ENCODE results near the gene ZDHHC23. TPM values are rescaled to one million over a fixed set of nuclear protein-coding genes. Genes with fewer than 3 reads are reported as not detected.
A peak's percentile ranks its signal among the peaks of the same experiment; 100 is the strongest.

The ZDHHC23 gene
- total and polyA plus RNA-seq, 2 donors (not counting 1 experiment from before 2014, with no cell fraction given): 12.3 to 72.6 TPM

DNA sequence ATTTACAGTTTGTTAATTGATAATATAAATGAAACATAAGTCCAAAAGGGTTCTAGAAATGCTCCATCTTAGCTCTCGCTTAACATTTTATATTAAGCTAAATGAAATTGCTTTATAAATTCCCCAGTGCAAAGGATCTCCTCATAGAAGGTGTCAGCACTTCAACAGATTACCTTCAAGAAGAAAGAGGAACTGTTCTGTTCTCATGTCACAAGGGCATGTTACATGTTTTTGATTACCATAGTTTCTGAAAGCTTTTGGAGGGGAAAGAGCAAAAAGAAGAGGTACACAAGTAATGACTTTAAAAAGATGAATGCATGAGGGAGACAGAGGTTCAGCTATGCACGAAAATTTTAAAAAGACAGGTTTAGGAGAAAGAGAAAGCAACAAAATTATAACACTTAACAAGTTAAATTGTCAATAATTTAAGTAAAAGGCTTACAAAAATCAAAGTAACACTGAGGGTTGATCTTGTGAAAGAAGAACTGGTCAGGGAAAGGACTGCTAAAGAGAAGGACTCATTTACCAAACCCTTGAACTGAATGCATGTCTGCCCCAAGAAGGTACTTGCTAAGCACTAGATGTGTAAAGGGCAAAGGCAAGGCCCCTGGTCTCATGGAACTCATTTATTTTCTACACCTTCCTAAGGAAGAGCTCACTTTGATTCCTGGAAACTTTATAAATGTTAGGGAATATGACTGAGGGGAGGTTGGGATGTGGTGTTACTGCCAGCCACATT, 63.4 kb downstream of the ZDHHC23 start:
- DNase-seq: peak; percentile 69
- Histone ChIP-seq H3K79me2 (ENCODE audit: control insufficient read depth, insufficient read depth, low read length) (peaks cover 4% of the 10 kb centered on the region), H3K36me3 (replicated peaks in 1 of 2; ENCODE audit: control extremely low read depth in 1 of 2, control insufficient read depth in 1 of 2, extremely low read depth in 1 of 2, insufficient read depth in 2 of 2, low read length in 1 of 2) (no peaks in the 10 kb centered on the region), H3K4me1 (ENCODE audit: control insufficient read depth in 2 of 2, insufficient read depth in 2 of 2, low read length in 2 of 2) (peaks cover 15 to 32% of the 10 kb centered on the region in 2 donors), H3K27me3 (replicated peaks in 1 of 4; ENCODE audit: control extremely low read depth in 1 of 4, control insufficient read depth in 3 of 4, insufficient read depth in 4 of 4, low read length in 3 of 4) (no peaks in the 10 kb centered on the region), H3K9ac (ENCODE audit: low read length) (peak overlapping the region; percentile 60), H4K20me1 (ENCODE audit: control insufficient read depth, insufficient read depth, low read length, poor library complexity, severe bottlenecking) (no peaks in the 10 kb centered on the region), H3K27ac (ENCODE audit: low read length in 2 of 2) (peak overlapping the region; percentile 88 to 94), H3K9me3 (ENCODE audit: control extremely low read depth in 1 of 3, control insufficient read depth in 2 of 3, insufficient read depth in 1 of 3, low read length in 2 of 3) (no peaks in the 10 kb centered on the region), H3K4me3 (ENCODE audit: control extremely low read depth in 1 of 5, extremely low read depth in 1 of 5, insufficient read depth in 1 of 5, low read depth in 2 of 5, low read length in 4 of 5) (peak overlapping the region; percentile 36 to 78 (median 57)), H2AFZ (ENCODE audit: insufficient read depth, low read depth, low read length, poor library complexity, severe bottlenecking) (peak overlapping the region; percentile 50), H3K4me2 (replicated peaks; ENCODE audit: low read depth, low read length, poor library complexity, severe bottlenecking) (peak overlapping the region; percentile 60)
- H3K27ac Mint-ChIP-seq: peak overlapping the region; percentile 85
- peaks cover 41% of the 10 kb centered on the region for H3K4me1 Mint-ChIP-seq
- peak; percentile 90 for ATAC-seq (ENCODE audit: low read depth)
- no peak for TF ChIP-seq EZH2 (IDR thresholded peaks at IDR 0.05; ENCODE audit: borderline replicate concordance, insufficient read depth, low read depth, low read length, poor library complexity, severe bottlenecking)
- TF ChIP-seq CTCF (IDR thresholded peaks at IDR 0.05): no peak
- POLR2A ChIA-PET: interaction anchor here (0.8 to 1.8 kb wide), 4 partner anchors 8 to 202 kb away, joined by 3 to 7 read pairs (median 4); no protein-coding TSS in a partner anchor
- intact Hi-C loops (cut with micrococcal nuclease): loop anchor here (1.0 kb wide), 1 partner anchor 45 kb away; the partner anchor contains the start of genes CCDC191 and QTRT2
- H3K9me3 Mint-ChIP-seq (ENCODE audit: insufficient read depth): no peaks in the 10 kb centered on the region
- CTCF ChIA-PET: interaction anchor here (1.0 to 2.0 kb wide), 4 partner anchors 26 to 187 kb away, joined by 3 to 6 read pairs (median 4); no protein-coding TSS in a partner anchor
- H3K4me3 Mint-ChIP-seq: peak overlapping the region; percentile 48
- WGBS (ENCODE audit: insufficient coverage): no CpG with 5 or more reads among the region's 2 CpGs
- H3K27me3 Mint-ChIP-seq: no peaks in the 10 kb centered on the region

Other genes with a start within 250 kb of the ZDHHC23 start
- 116 and 117 TPM in 2 replicates for gene NAA50, start 201.8 kb upstream of the ZDHHC23 start, total RNA-seq
- gene NAA50, start 201.8 kb upstream of the ZDHHC23 start, polyA plus RNA-seq: 27.6 and 34.0 TPM in 2 replicates
- gene ATP6V1A, start 201.0 kb upstream of the ZDHHC23 start, total RNA-seq: 42.7 and 44.3 TPM in 2 replicates
- 7.6 and 8.6 TPM in 2 replicates for gene ATP6V1A, start 201.0 kb upstream of the ZDHHC23 start, polyA plus RNA-seq
- 47.1 and 52.5 TPM in 2 replicates for gene GRAMD1C, start 109.2 kb upstream of the ZDHHC23 start, total RNA-seq
- gene GRAMD1C, start 109.2 kb upstream of the ZDHHC23 start, polyA plus RNA-seq: 3.8 and 8.5 TPM in 2 replicates
- 47.9 and 52.5 TPM in 2 replicates for gene CCDC191, start 108.5 kb downstream of the ZDHHC23 start, total RNA-seq
- 23.6 and 26.7 TPM in 2 replicates for gene CCDC191, start 108.5 kb downstream of the ZDHHC23 start, polyA plus RNA-seq
- 59.5 and 61.8 TPM in 2 replicates for gene QTRT2, start 108.7 kb downstream of the ZDHHC23 start, total RNA-seq
- 15.8 and 20.5 TPM in 2 replicates for gene QTRT2, start 108.7 kb downstream of the ZDHHC23 start, polyA plus RNA-seq
- gene DRD3, start 231.0 kb downstream of the ZDHHC23 start, total RNA-seq: not detected in 2 replicates
- gene DRD3, start 231.0 kb downstream of the ZDHHC23 start, polyA plus RNA-seq: not detected in 2 replicates

All from B cell (primary cell).